T-helper 17 cell (primary cell): Measurements from ENCODE around the gene PDZRN4. TPM values are rescaled to one million over a fixed set of nuclear protein-coding genes. Genes with fewer than 3 reads are reported as not detected.

Experiments used
- ATAC-seq: fragments of 150-1000 bp; cut with Tn5 transposase; 2 replicates; pipeline ENCODE4 v1.10.0; 2021; ENCODE audit warnings: mild to moderate bottlenecking, moderate library complexity
- DNase-seq, 3 donors: peaks; one replicate each; pipeline versions ENCODE4 v3.0.0 to v3.0.0-alpha.2; 2020 to 2021
- H3K9me3 ChIP-seq: one replicate; pipeline ENCODE4 v1.7.0; 2013; ENCODE audit warnings: low read length, mild to moderate bottlenecking; ENCODE audit not compliant: control insufficient read depth, poor library complexity, severe bottlenecking
- H3K27ac Mint-ChIP-seq: one replicate; pipeline ENCODE4 v1.8.0; 2022; ENCODE audit warnings: mild to moderate bottlenecking, moderate library complexity, mixed read lengths
- H3K27me3 Mint-ChIP-seq: one replicate; pipeline ENCODE4 v1.8.0; 2022; ENCODE audit warnings: mixed read lengths
- H3K36me3 Mint-ChIP-seq: one replicate; pipeline ENCODE4 v1.8.0; 2022; ENCODE audit warnings: low read depth, mixed read lengths
- H3K4me1 Mint-ChIP-seq: one replicate; pipeline ENCODE4 v1.8.0; 2022; ENCODE audit warnings: mild to moderate bottlenecking, mixed read lengths
- H3K4me3 Mint-ChIP-seq: one replicate; pipeline ENCODE4 v1.8.0; 2022; ENCODE audit warnings: mild to moderate bottlenecking, moderate library complexity, mixed read lengths
- total RNA-seq, 4 donors: library from RNA in 2 of 4; stranded (reverse) in 2 of 4; gene quantifications; one replicate each; pipeline ENCODE4 v1.2.3 and lab custom pipeline; 2022 to 2026

PDZRN4 gene
- total RNA-seq, 2 donors from 2014 or later = not detected

- Mint-ChIP-seq H3K27ac (no peak overlapping the region), H3K4me1 (no peaks in the 10 kb centered on the region), H3K36me3 (no peaks in the 10 kb centered on the region), H3K4me3 (no peak overlapping the region), H3K27me3 (no peaks in the 10 kb centered on the region)
- H3K9me3 ChIP-seq = no peaks in the 10 kb centered on the region
- DNase-seq = no peak
- ATAC-seq = no peak
Measured at GRCh38 chr12:41564816-41565215, 376.7 kb downstream of the PDZRN4 start.

- Mint-ChIP-seq H3K27me3 (no peaks in the 10 kb centered on the region), H3K4me3 (no peak overlapping the region), H3K4me1 (no peaks in the 10 kb centered on the region), H3K27ac (no peak overlapping the region), H3K36me3 (no peaks in the 10 kb centered on the region)
- ATAC-seq (no peak), DNase-seq (no peak)
- no peaks in the 10 kb centered on the region for H3K9me3 ChIP-seq
Measured at GRCh38 chr12:41566703-41567102, 378.6 kb downstream of the PDZRN4 start.

GRCh38 chr12:41573445-41573844 lies 385.3 kb downstream of the PDZRN4 start:
- no peak for DNase-seq
- no peak overlapping the region for H3K4me3 Mint-ChIP-seq
- H3K27ac Mint-ChIP-seq = no peak overlapping the region
- ATAC-seq = no peak
- no peaks in the 10 kb centered on the region for H3K9me3 ChIP-seq
- H3K36me3 Mint-ChIP-seq = no peaks in the 10 kb centered on the region
- H3K27me3 Mint-ChIP-seq = peaks cover 5% of the 10 kb centered on the region
- H3K4me1 Mint-ChIP-seq = no peaks in the 10 kb centered on the region

DNA sequence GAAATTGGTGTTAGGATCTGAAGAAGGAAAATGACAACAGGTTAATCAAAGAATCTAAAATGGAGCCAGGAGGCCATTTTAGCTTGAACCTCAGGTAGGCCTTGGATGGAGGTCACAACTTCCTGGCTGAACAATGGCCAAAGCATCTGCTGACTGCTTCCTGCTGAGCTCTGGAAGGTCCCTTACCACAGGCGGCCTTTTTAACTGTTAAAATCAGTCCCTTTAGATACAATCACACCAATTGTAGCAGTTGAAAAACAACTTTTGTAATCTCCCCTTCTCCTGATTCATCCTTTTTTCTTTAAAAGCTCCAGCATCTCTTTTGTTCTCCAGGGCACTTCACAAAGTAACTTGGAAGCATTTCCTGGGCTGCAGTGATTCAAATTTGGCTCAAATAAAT lies 388.8 kb downstream of the PDZRN4 start:
- DNase-seq = no peak
- no peaks in the 10 kb centered on the region for H3K9me3 ChIP-seq
- peaks cover 5% of the 10 kb centered on the region for H3K27me3 Mint-ChIP-seq
- ATAC-seq = no peak
- no peak overlapping the region for H3K27ac Mint-ChIP-seq
- no peaks in the 10 kb centered on the region for H3K36me3 Mint-ChIP-seq
- H3K4me3 Mint-ChIP-seq = no peak overlapping the region
- no peaks in the 10 kb centered on the region for H3K4me1 Mint-ChIP-seq

GRCh38 chr12:41577995-41578394 lies 389.9 kb downstream of the PDZRN4 start:
- H3K4me1 Mint-ChIP-seq = no peaks in the 10 kb centered on the region
- peaks cover 5% of the 10 kb centered on the region for H3K27me3 Mint-ChIP-seq
- ATAC-seq (no peak), DNase-seq (no peak)
- H3K27ac Mint-ChIP-seq = no peak overlapping the region
- no peaks in the 10 kb centered on the region for H3K9me3 ChIP-seq
- no peaks in the 10 kb centered on the region for H3K36me3 Mint-ChIP-seq
- H3K4me3 Mint-ChIP-seq = no peak overlapping the region

GRCh38 chr12:41585784-41586183 lies 397.7 kb downstream of the PDZRN4 start:
- no peak for ATAC-seq

DNA sequence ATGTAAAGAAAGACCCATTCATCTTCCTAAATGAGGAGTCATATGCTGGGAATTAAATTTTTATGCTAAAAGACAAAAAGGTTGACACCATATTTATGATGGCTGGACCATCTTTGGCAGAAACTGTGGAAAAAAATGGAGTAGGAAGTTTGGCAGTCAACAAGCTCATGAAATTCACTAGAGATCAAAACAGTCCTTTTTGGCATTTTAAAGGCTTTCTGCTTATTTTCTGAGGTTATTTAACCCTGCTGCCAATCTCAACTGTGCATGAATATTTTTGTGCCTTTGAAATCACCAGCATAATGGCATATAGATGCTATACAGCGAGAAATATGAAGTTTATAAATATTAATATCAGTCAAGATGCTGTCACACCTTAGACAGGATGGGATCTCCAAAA lies 399.5 kb downstream of the PDZRN4 start:
- ATAC-seq (no peak), DNase-seq (no peak)
- H3K9me3 ChIP-seq = no peaks in the 10 kb centered on the region
- Mint-ChIP-seq H3K4me1 (no peaks in the 10 kb centered on the region), H3K4me3 (no peak overlapping the region), H3K36me3 (no peaks in the 10 kb centered on the region), H3K27me3 (no peaks in the 10 kb centered on the region), H3K27ac (no peak overlapping the region)

More at GRCh38 chr12:41585784-41586183, 397.7 kb downstream of the PDZRN4 start:
- H3K36me3 Mint-ChIP-seq = no peaks in the 10 kb centered on the region
- DNase-seq = no peak
- no peaks in the 10 kb centered on the region for H3K4me1 Mint-ChIP-seq
- no peaks in the 10 kb centered on the region for H3K9me3 ChIP-seq
- no peak overlapping the region for H3K4me3 Mint-ChIP-seq
- H3K27ac Mint-ChIP-seq = no peak overlapping the region
- H3K27me3 Mint-ChIP-seq = no peaks in the 10 kb centered on the region

DNA sequence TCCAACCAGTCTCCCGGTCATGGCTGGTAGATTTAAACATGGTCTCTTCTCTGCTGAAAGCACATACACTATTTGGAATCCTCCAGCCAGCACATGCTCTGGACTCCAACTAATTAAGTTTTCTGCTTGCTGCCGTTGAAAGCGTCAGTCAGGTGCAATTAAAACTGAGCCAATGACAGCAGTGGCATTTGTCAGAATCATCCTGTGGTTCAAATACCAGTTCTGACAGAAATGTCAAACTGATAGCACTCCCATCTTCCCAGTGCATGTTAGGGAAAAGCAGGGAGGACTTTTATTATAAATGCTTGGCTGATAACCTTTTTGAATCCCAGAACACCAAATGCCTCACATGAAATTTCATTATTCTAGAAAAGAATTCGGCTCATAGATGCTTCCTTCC lies 401.8 kb downstream of the PDZRN4 start:
- Mint-ChIP-seq H3K27ac (no peak overlapping the region), H3K36me3 (no peaks in the 10 kb centered on the region), H3K4me1 (no peaks in the 10 kb centered on the region), H3K4me3 (no peak overlapping the region), H3K27me3 (no peaks in the 10 kb centered on the region)
- no peaks in the 10 kb centered on the region for H3K9me3 ChIP-seq
- DNase-seq (no peak), ATAC-seq (no peak)

- Mint-ChIP-seq H3K27ac (no peak overlapping the region), H3K36me3 (no peaks in the 10 kb centered on the region), H3K27me3 (no peaks in the 10 kb centered on the region), H3K4me1 (no peaks in the 10 kb centered on the region), H3K4me3 (no peak overlapping the region)
- ATAC-seq = no peak
- no peaks in the 10 kb centered on the region for H3K9me3 ChIP-seq
- no peak for DNase-seq
Measured at GRCh38 chr12:41596190-41596589, 408.1 kb downstream of the PDZRN4 start.

DNA sequence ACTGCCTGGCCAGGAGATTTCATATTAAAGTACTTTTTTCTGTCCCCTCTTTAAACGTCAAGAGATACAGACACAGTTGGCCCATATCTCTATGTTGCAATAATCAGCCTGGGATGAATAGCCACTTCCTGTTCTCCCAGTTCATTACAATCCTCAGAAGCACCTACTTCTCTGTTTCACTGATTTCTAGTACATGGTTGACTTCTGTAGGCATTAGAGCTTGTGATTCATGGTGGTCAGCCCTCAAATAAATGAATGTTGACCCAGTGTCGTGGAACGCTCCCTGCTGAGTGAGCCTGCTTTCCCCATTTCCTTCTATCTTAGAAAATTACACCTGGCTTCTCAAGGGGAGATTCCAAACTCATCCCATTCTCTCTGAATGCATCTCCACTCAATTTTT lies 416.7 kb downstream of the PDZRN4 start:
- DNase-seq (no peak), ATAC-seq (no peak)
- Mint-ChIP-seq H3K27me3 (peaks cover 5% of the 10 kb centered on the region), H3K27ac (no peak overlapping the region), H3K4me3 (no peak overlapping the region), H3K36me3 (no peaks in the 10 kb centered on the region), H3K4me1 (no peaks in the 10 kb centered on the region)
- no peaks in the 10 kb centered on the region for H3K9me3 ChIP-seq

GRCh38 chr12:41605545-41606305 lies 417.6 kb downstream of the PDZRN4 start:
- no peaks in the 10 kb centered on the region for H3K4me1 Mint-ChIP-seq
- ATAC-seq = no peak
- H3K36me3 Mint-ChIP-seq = no peaks in the 10 kb centered on the region
- peaks cover 5% of the 10 kb centered on the region for H3K27me3 Mint-ChIP-seq
- H3K9me3 ChIP-seq = no peaks in the 10 kb centered on the region
- DNase-seq = no peak
- no peak overlapping the region for H3K27ac Mint-ChIP-seq
- no peak overlapping the region for H3K4me3 Mint-ChIP-seq

DNA sequence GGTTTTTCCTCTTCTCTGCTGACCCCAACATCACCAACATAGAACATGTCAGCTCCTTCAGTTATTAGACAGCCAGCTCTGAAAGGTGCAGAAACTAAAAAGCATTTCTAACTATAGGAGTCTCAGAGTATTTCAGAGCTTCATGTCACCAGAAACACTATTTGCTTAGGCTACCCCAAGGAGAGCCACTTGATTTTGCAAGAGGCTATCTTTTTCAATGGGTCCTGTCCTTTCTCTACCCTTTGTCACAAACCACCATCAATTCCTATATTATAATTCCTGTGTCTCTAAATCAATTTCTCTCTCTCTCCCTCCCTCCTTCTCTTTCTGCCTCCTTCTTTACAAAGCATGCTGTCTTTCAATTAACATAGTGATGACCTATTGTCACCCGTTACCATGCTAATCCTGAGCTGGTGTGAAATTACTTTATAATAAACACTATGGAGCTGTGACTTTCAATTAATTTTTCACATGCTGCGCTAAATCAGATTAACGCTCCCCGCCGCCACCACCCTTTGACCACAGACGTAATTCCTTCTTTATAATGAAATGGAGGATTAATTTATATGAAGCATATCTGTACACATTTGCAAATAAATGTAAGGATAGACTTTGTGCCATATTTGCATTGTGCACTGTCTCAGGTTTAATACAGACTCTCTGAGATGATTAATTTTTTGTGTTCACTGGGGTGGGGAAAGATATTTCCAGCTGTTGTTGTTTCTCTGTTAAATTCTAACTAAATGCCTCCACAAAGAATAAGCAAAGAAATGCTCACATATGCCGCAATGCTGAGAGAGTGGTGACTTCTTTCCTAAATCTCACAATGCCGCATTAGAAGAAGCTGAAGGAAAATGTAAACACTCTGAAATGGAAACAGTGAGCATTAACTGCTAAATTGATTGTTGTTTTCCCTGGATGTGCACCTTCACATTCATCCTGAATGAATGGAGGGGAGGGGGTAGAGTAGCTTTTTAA lies 418.6 kb downstream of the PDZRN4 start:
- H3K27ac Mint-ChIP-seq = no peak overlapping the region
- no peaks in the 10 kb centered on the region for H3K4me1 Mint-ChIP-seq
- no peak overlapping the region for H3K4me3 Mint-ChIP-seq
- no peak for DNase-seq
- H3K36me3 Mint-ChIP-seq = no peaks in the 10 kb centered on the region
- no peak for ATAC-seq
- H3K9me3 ChIP-seq = peaks cover 1% of the 10 kb centered on the region
- H3K27me3 Mint-ChIP-seq = peaks cover 5% of the 10 kb centered on the region

GRCh38 chr12:41612892-41613557 lies 424.9 kb downstream of the PDZRN4 start:
- Mint-ChIP-seq H3K27me3 (peaks cover 5% of the 10 kb centered on the region), H3K27ac (no peak overlapping the region), H3K36me3 (no peaks in the 10 kb centered on the region), H3K4me3 (no peak overlapping the region), H3K4me1 (no peaks in the 10 kb centered on the region)
- peaks cover 2% of the 10 kb centered on the region for H3K9me3 ChIP-seq
- no peak for DNase-seq
- no peak for ATAC-seq
